OCI-LY7 (cell line): Measurements from ENCODE around the gene ZBTB32. TPM values are rescaled to one million over a fixed set of nuclear protein-coding genes. Genes with fewer than 3 reads are reported as not detected.

Experiments
- BruUV-seq: library from RNA; stranded (reverse); fragments of 400-500 nt; replicated peaks from 2 replicates; lab custom pipeline; 2021; lab: Mats Ljungman, UMichigan
- CTCF ChIA-PET: fragments of 300-600 bp; sonication (Branson Sonifier 250); formaldehyde crosslinking; loops from one replicate; lab custom pipeline; 2022; ENCODE audit warnings: antibody characterized with exemption; ENCODE audit not compliant: unreplicated experiment; lab: Charles Lee
- POLR2A ChIA-PET: fragments of 300-600 bp; sonication (Branson Sonifier 250); formaldehyde crosslinking; loops from one replicate; lab custom pipeline; 2022; ENCODE audit warnings: antibody characterized with exemption; lab: Charles Lee
- DNase-seq: peaks from one replicate; pipeline ENCODE4 v3.0.0-alpha.2; 2015; ENCODE audit warnings: low spot score
- H2AFZ ChIP-seq: fragments of 200-600 bp; sonication (generic), shearing (Covaris generic); 2 replicates; pipeline ENCODE4 v1.6.1; 2014; ENCODE audit warnings: mild to moderate bottlenecking, antibody characterized with exemption, low read length, moderate library complexity
- H3K27ac ChIP-seq: fragments of 200-600 bp; sonication (generic); 2 replicates; pipeline ENCODE4 v1.5.1; 2014; ENCODE audit warnings: mixed run types, low read depth, mild to moderate bottlenecking, moderate library complexity, low read length, inconsistent platforms; ENCODE audit not compliant: poor library complexity, severe bottlenecking
- H3K36me3 ChIP-seq: fragments of 200-600 bp; sonication (generic); 2 replicates; pipeline ENCODE4 v1.6.1; 2014; ENCODE audit warnings: mild to moderate bottlenecking, antibody characterized with exemption, low read length, moderate library complexity, mixed read lengths; ENCODE audit not compliant: insufficient read depth
- H3K4me1 ChIP-seq: fragments of 200-600 bp; sonication (generic); 2 replicates; pipeline ENCODE4 v1.5.1; 2014; ENCODE audit warnings: mild to moderate bottlenecking, low read length; ENCODE audit not compliant: insufficient read depth, poor library complexity, severe bottlenecking
- H3K4me2 ChIP-seq: fragments of 200-600 bp; sonication (generic); 2 replicates; pipeline ENCODE4 v1.6.1; 2014; ENCODE audit warnings: mild to moderate bottlenecking, low read length
- H3K4me3 ChIP-seq: fragments of 200-600 bp; sonication (generic); 2 replicates; pipeline ENCODE4 v1.5.1; 2014; ENCODE audit warnings: mild to moderate bottlenecking, low read depth, low read length; ENCODE audit not compliant: poor library complexity, severe bottlenecking
- H3K79me2 ChIP-seq: fragments of 200-600 bp; sonication (generic); 2 replicates; pipeline ENCODE4 v1.6.1; 2016; ENCODE audit warnings: low read depth, mild to moderate bottlenecking, low read length, moderate library complexity, mixed read lengths; ENCODE audit not compliant: insufficient read depth
- H3K9me2 ChIP-seq: fragments of 200-600 bp; sonication (generic); 2 replicates; pipeline ENCODE4 v1.6.1; 2016; ENCODE audit warnings: mild to moderate bottlenecking, low read length, mixed read lengths; ENCODE audit not compliant: insufficient read depth
- H3K9me3 ChIP-seq: fragments of 200-600 bp; sonication (generic); 2 replicates; pipeline ENCODE4 v1.6.1; 2014; ENCODE audit warnings: mild to moderate bottlenecking, mixed run types, low read length, mixed read lengths
- H4K20me1 ChIP-seq: fragments of 200-600 bp; sonication (generic); 2 replicates; pipeline ENCODE4 v1.6.1; 2014; ENCODE audit warnings: mild to moderate bottlenecking, antibody characterized with exemption, low read length, moderate library complexity, mixed read lengths; ENCODE audit not compliant: insufficient read depth
- EZH2phosphoT487 ChIP-seq: fragments of 200-600 bp; sonication (generic); IDR thresholded peaks from 2 replicates; pipeline ENCODE4 v1.6.1; 2018; ENCODE audit warnings: low read depth, borderline replicate concordance, mild to moderate bottlenecking, mixed run types, antibody characterized with exemption, low read length, moderate library complexity, mixed read lengths
- intact Hi-C: fragments of 100-400 bp; cut with micrococcal nuclease; formaldehyde crosslinking; loops from one replicate; pipeline ENCODE4 v1.10.0; 2022; ENCODE audit not compliant: unreplicated experiment
- total RNA-seq, 2 experiments: library from RNA; depleted of rRNA in 1 of 2; stranded (reverse); fragments of >200 nt in 1 of 2; shearing (Covaris generic) in 1 of 2; gene quantifications; 2 replicates each; pipeline ENCODE4 v1.2.3, GENCODE V29; 2014 to 2022
- TF ChIP-seq, protein P1 (sequence below): fragments of 200-600 bp; sonication (generic); conservative IDR thresholded peaks from 2 replicates; pipeline ENCODE4 v1.5.1; 2014; ENCODE audit warnings: mild to moderate bottlenecking, antibody characterized with exemption, low read length, moderate library complexity, mixed read lengths

ZBTB32 gene
- total RNA-seq, 2 experiments from 2014 or later: not detected

DNA sequence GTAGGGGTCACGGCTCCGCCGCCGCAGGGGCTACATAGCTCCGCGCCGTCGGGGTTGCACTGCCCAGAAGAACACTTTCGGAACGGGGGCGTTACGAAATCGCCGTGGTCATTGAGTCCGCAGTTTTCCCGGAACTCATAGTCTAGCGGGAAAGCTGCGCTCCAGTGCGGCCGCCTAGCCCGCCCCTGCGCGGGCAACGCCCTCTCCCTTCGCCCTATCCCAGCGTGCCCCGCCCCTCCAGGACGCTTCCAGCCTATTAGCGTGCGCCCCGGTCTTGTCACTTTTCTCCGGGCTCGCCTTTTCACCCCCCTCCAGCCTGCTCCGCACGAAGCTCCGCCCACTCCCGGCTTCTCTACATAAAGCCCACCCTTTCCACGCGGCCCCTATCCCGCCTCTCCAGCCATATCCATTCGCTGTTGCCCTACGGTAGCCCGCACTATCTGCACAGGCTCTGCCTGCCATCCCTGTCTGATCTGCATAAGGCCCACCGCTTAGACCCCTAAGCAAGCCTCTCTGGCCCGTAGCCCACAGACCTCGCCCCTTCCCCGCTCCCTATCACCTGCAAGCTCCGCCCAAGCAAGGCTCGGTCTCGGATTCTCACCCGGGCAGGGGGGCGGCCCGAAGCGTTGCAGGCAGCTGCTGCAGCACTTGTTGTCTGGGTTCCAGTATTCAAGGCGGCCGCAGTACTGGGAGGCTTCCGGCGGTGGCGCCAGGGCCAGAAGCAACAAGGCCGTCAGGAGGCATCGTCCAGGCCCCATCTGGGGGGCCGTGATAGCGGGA, 36.3 kb downstream of the ZBTB32 start:
- BruUV-seq: no TSS peak
- H3K9me3 ChIP-seq: no peaks in the 10 kb centered on the region
- peak; percentile 97 for DNase-seq
- intact Hi-C loops: loop anchor here (1.0 to 10.0 kb wide), 5 partner anchors 23 to 1306 kb away; partner anchors contain the start of genes ARHGAP33, HCST and NFKBID
- no peaks in the 10 kb centered on the region; the same call in 1 of the 2 replicates for H3K79me2 ChIP-seq
- ChIA-PET POLR2A (interaction anchor here (0.6 to 1.1 kb wide), 6 partner anchors 22 to 1109 kb away, joined by 3 to 7 read pairs (median 3); partner anchors contain the start of gene COX6B1), CTCF (interaction anchor here (0.6 kb wide), 1 partner anchor 96 kb away, joined by 3 read pairs; no protein-coding TSS in a partner anchor)
- H3K4me2 ChIP-seq: peak overlapping the region; percentile 84
- H3K4me1 ChIP-seq: peaks cover 52% of the 10 kb centered on the region
- H3K9me2 ChIP-seq: no peaks in the 10 kb centered on the region
- peak overlapping the region; percentile 50; the same call in 1 of the 2 replicates for H2AFZ ChIP-seq
- no peaks in the 10 kb centered on the region for H4K20me1 ChIP-seq
- H3K27ac ChIP-seq: peak overlapping the region; percentile 86
- peak overlapping the region; percentile 69 for H3K4me3 ChIP-seq
- peaks cover 42% of the 10 kb centered on the region for H3K36me3 ChIP-seq
- TF ChIP-seq EZH2phosphoT487: no peak
- TF ChIP-seq, protein P1, sequence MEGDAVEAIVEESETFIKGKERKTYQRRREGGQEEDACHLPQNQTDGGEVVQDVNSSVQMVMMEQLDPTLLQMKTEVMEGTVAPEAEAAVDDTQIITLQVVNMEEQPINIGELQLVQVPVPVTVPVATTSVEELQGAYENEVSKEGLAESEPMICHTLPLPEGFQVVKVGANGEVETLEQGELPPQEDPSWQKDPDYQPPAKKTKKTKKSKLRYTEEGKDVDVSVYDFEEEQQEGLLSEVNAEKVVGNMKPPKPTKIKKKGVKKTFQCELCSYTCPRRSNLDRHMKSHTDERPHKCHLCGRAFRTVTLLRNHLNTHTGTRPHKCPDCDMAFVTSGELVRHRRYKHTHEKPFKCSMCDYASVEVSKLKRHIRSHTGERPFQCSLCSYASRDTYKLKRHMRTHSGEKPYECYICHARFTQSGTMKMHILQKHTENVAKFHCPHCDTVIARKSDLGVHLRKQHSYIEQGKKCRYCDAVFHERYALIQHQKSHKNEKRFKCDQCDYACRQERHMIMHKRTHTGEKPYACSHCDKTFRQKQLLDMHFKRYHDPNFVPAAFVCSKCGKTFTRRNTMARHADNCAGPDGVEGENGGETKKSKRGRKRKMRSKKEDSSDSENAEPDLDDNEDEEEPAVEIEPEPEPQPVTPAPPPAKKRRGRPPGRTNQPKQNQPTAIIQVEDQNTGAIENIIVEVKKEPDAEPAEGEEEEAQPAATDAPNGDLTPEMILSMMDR: peak; percentile 61

DNA sequence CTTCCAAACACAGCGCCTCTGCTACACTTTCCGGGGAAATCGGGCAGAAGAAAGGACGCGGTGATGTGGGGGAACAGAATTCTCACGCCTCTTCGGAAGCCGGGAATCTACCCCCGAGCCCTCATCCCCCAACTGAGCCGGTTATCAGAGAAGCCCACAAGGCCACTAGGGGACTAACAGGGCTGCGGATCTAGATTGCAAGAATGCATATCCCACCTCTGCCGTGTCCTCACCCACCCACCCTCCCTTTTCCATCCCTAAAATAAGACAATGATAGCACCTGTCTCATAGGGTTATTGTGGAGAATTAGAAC, 36.8 kb downstream of the ZBTB32 start:
- H3K79me2 ChIP-seq: peaks cover 5% of the 10 kb centered on the region; the same call in 1 of the 2 replicates
- peaks cover 54% of the 10 kb centered on the region for H3K4me1 ChIP-seq
- H3K4me3 ChIP-seq: peak overlapping the region; percentile 69
- H3K36me3 ChIP-seq: peaks cover 36% of the 10 kb centered on the region
- POLR2A ChIA-PET: interaction anchor here (0.6 to 1.1 kb wide), 4 partner anchors 39 to 190 kb away, joined by 3 to 7 read pairs (median 4); partner anchors contain the start of gene COX6B1
- BruUV-seq: no TSS peak
- no peak for DNase-seq
- H2AFZ ChIP-seq: peak overlapping the region; percentile 50; the same call in 1 of the 2 replicates
- no peaks in the 10 kb centered on the region for H4K20me1 ChIP-seq
- H3K9me3 ChIP-seq: no peaks in the 10 kb centered on the region
- H3K9me2 ChIP-seq: no peaks in the 10 kb centered on the region
- peak overlapping the region; percentile 84 for H3K4me2 ChIP-seq
- CTCF ChIA-PET: interaction anchor here (0.6 kb wide), 1 partner anchor 96 kb away, joined by 3 read pairs; no protein-coding TSS in a partner anchor
- TF ChIP-seq EZH2phosphoT487: no peak
- TF ChIP-seq, protein P1: no peak
- H3K27ac ChIP-seq: peak overlapping the region; percentile 86
- intact Hi-C loops: loop anchor here (1.0 to 10.0 kb wide), 3 partner anchors 47 to 1306 kb away; partner anchors contain the start of genes HCST and NFKBID
